Measurements from ENCODE around the gene CYSTM1. TPM values are rescaled to one million over a fixed set of nuclear protein-coding genes. Genes with fewer than 3 reads are reported as not detected.

CYSTM1 gene
- polyA plus RNA-seq, 1 experiment = 33.1 TPM

- no peak for TF ChIP-seq CTCF (IDR thresholded peaks at IDR 0.05; ENCODE audit: insufficient read depth, low read depth, low read length)
- CTCF ChIA-PET = interaction anchor here (1.7 to 13.0 kb wide), 5 partner anchors 13 to 73 kb away, joined by 5 to 118 read pairs (median 53); partner anchors contain the start of gene PURA
Observed at GRCh38 chr5:140147460-140147859, 27.5 kb upstream of the CYSTM1 start.

GRCh38 chr5:140148508-140148907 lies 26.5 kb upstream of the CYSTM1 start:
- ChIA-PET CTCF (interaction anchor here (1.5 to 13.0 kb wide), 3 partner anchors 31 to 79 kb away, joined by 3 to 118 read pairs (median 106); partner anchors contain the start of gene PURA), POLR2A (no interaction called here)
- H3K36me3 ChIP-seq (ENCODE audit: control insufficient read depth, insufficient read depth, low read length) = no peaks in the 10 kb centered on the region; the same call in 1 of the 2 replicates
- H3K27me3 ChIP-seq (ENCODE audit: control insufficient read depth, insufficient read depth, low read length) = no peaks in the 10 kb centered on the region
- DNase-seq (ENCODE audit: low read depth) = no peak
- TF ChIP-seq CTCF (IDR thresholded peaks at IDR 0.05; ENCODE audit: insufficient read depth, low read depth, low read length) = peak; percentile 18; the same call in 1 of the 2 replicates
- H3K4me3 ChIP-seq (ENCODE audit: low read depth, low read length) = no peak overlapping the region

More at GRCh38 chr5:140147460-140147859, 27.5 kb upstream of the CYSTM1 start:
- no peak for DNase-seq (ENCODE audit: low read depth)
- no peaks in the 10 kb centered on the region for H3K27me3 ChIP-seq (ENCODE audit: control insufficient read depth, insufficient read depth, low read length)
- H3K4me3 ChIP-seq (ENCODE audit: low read depth, low read length) = no peak overlapping the region
- POLR2A ChIA-PET = no interaction called here
- no peaks in the 10 kb centered on the region; the same call in 1 of the 2 replicates for H3K36me3 ChIP-seq (ENCODE audit: control insufficient read depth, insufficient read depth, low read length)

- Histone ChIP-seq H3K27me3 (ENCODE audit: control insufficient read depth, insufficient read depth, low read length) (no peaks in the 10 kb centered on the region), H3K4me3 (ENCODE audit: low read depth, low read length) (no peak overlapping the region), H3K36me3 (ENCODE audit: control insufficient read depth, insufficient read depth, low read length) (no peaks in the 10 kb centered on the region; the same call in 1 of the 2 replicates)
- TF ChIP-seq CTCF (IDR thresholded peaks at IDR 0.05; ENCODE audit: insufficient read depth, low read depth, low read length) = no peak
- ChIA-PET CTCF (interaction anchor here (2.1 to 13.0 kb wide), 2 partner anchors 9 to 76 kb away, joined by 7 to 106 read pairs; no protein-coding TSS in a partner anchor), POLR2A (no interaction called here)
- no peak for DNase-seq (ENCODE audit: low read depth)
Observed at GRCh38 chr5:140150201-140150600, 24.8 kb upstream of the CYSTM1 start.

GRCh38 chr5:140151144-140152021 lies 23.6 kb upstream of the CYSTM1 start:
- CTCF ChIA-PET = interaction anchor here (2.1 to 13.0 kb wide), 2 partner anchors 8 to 77 kb away, joined by 7 to 106 read pairs; no protein-coding TSS in a partner anchor
- Histone ChIP-seq H3K4me3 (ENCODE audit: low read depth, low read length) (no peak overlapping the region), H3K36me3 (ENCODE audit: control insufficient read depth, insufficient read depth, low read length) (no peaks in the 10 kb centered on the region; the same call in 1 of the 2 replicates), H3K27me3 (ENCODE audit: control insufficient read depth, insufficient read depth, low read length) (no peaks in the 10 kb centered on the region)
- POLR2A ChIA-PET = no interaction called here
- no peak for DNase-seq (ENCODE audit: low read depth)
- TF ChIP-seq CTCF (IDR thresholded peaks at IDR 0.05; ENCODE audit: insufficient read depth, low read depth, low read length) = no peak
